GM18498 (cell line): Measurements from ENCODE around the gene MTA3.
"Not testable (repeated sequence)": the region's sequence is repeated elsewhere in the genome, so short reads cannot be mapped to it uniquely, and the experiment has no call there.

Experiments used
- ATAC-seq: cut with Tn5 transposase; IDR thresholded peaks from one replicate; pipeline ENCODE4 v1.9.1; 2021; ENCODE audit warnings: mild to moderate bottlenecking, moderate library complexity; ENCODE audit not compliant: unreplicated experiment

MTA3 gene

GRCh38 chr2:42568401-42569115, at the start of gene MTA3:
Gene MTA3 (plus strand): TSS chr2:42568632. CDS start chr2:42568746, 114 bp downstream.
- ATAC-seq, result peak; percentile 44

GRCh38 chr2:42519624-42520023, 48.8 kb upstream of the MTA3 start:
- no peak for ATAC-seq

- ATAC-seq, result no peak
Measured at GRCh38 chr2:42522035-42522434, 46.4 kb upstream of the MTA3 start.

GRCh38 chr2:42523341-42523740, 45.1 kb upstream of the MTA3 start:
- no peak for ATAC-seq

GRCh38 chr2:42532397-42532796, 36.0 kb upstream of the MTA3 start:
- no peak for ATAC-seq

- no peak for ATAC-seq
Measured at GRCh38 chr2:42537493-42537892, 30.9 kb upstream of the MTA3 start.

- no peak for ATAC-seq
Measured at GRCh38 chr2:42542871-42543270, 25.6 kb upstream of the MTA3 start.

GRCh38 chr2:42545023-42545721, 23.3 kb upstream of the MTA3 start:
- ATAC-seq, result no peak

GRCh38 chr2:42545841-42546390, 22.5 kb upstream of the MTA3 start:
- ATAC-seq, result no peak

GRCh38 chr2:42547014-42547413, 21.4 kb upstream of the MTA3 start:
- ATAC-seq, result no peak

- ATAC-seq, result no peak
Measured at GRCh38 chr2:42547446-42548295, 20.8 kb upstream of the MTA3 start.

GRCh38 chr2:42550870-42551269, 17.6 kb upstream of the MTA3 start:
- ATAC-seq, result no peak

GRCh38 chr2:42554392-42554791, 14.0 kb upstream of the MTA3 start:
- no peak for ATAC-seq

GRCh38 chr2:42556315-42556890, 12.0 kb upstream of the MTA3 start:
- no peak for ATAC-seq

GRCh38 chr2:42557306-42557705, 11.1 kb upstream of the MTA3 start:
- ATAC-seq, result no peak

GRCh38 chr2:42558827-42559226, 9.6 kb upstream of the MTA3 start:
- ATAC-seq, result no peak

- not testable (repeated sequence) for ATAC-seq
Measured at GRCh38 chr2:42560133-42560532, 8.3 kb upstream of the MTA3 start.

- no peak for ATAC-seq
Measured at GRCh38 chr2:42560899-42561298, 7.5 kb upstream of the MTA3 start.

GRCh38 chr2:42562474-42563144, 5.8 kb upstream of the MTA3 start:
- no peak for ATAC-seq

GRCh38 chr2:42566025-42566424, 2.4 kb upstream of the MTA3 start:
- no peak for ATAC-seq
